Measurements from ENCODE around the gene SLC15A2.
"Not testable (repeated sequence)": the region's sequence is repeated elsewhere in the genome, so short reads cannot be mapped to it uniquely, and the experiment has no call there.

Gene SLC15A2

GRCh38 chr3:121894301-121894990 is at the start of gene SLC15A2:
Gene SLC15A2 (plus strand): TSS chr3:121894401. CDS start chr3:121894477, 76 bp downstream.
- DNase-seq (ENCODE audit: low read depth in 2 of 2) = no peak

GRCh38 chr3:121844892-121845291 is 49.3 kb upstream of the SLC15A2 start:
- no peak for DNase-seq (ENCODE audit: low read depth in 2 of 2)

- DNase-seq (ENCODE audit: low read depth in 2 of 2) = no peak
Observed at GRCh38 chr3:121852256-121852655, 41.9 kb upstream of the SLC15A2 start.

GRCh38 chr3:121855555-121855954 is 38.6 kb upstream of the SLC15A2 start:
- DNase-seq (ENCODE audit: low read depth in 2 of 2) = no peak

- not testable (repeated sequence) for DNase-seq (ENCODE audit: low read depth in 2 of 2)
Observed at GRCh38 chr3:121857778-121858177, 36.4 kb upstream of the SLC15A2 start.

- not testable (repeated sequence) for DNase-seq (ENCODE audit: low read depth in 2 of 2)
Observed at GRCh38 chr3:121863247-121863646, 31.0 kb upstream of the SLC15A2 start.

GRCh38 chr3:121863801-121864200 is 30.4 kb upstream of the SLC15A2 start:
- no peak for DNase-seq (ENCODE audit: low read depth in 2 of 2)

- no peak for DNase-seq (ENCODE audit: low read depth in 2 of 2)
Observed at GRCh38 chr3:121869736-121870135, 24.5 kb upstream of the SLC15A2 start.

GRCh38 chr3:121870717-121871116 is 23.5 kb upstream of the SLC15A2 start:
- no peak for DNase-seq (ENCODE audit: low read depth in 2 of 2)

GRCh38 chr3:121871430-121871829 is 22.8 kb upstream of the SLC15A2 start:
- no peak for DNase-seq (ENCODE audit: low read depth in 2 of 2)

- no peak for DNase-seq (ENCODE audit: low read depth in 2 of 2)
Observed at GRCh38 chr3:121878411-121878810, 15.8 kb upstream of the SLC15A2 start.

- no peak for DNase-seq (ENCODE audit: low read depth in 2 of 2)
Observed at GRCh38 chr3:121883507-121883906, 10.7 kb upstream of the SLC15A2 start.

GRCh38 chr3:121885386-121885785 is 8.8 kb upstream of the SLC15A2 start:
- no peak for DNase-seq (ENCODE audit: low read depth in 2 of 2)

GRCh38 chr3:121895121-121895520 is 920 bp downstream of the SLC15A2 start:
- DNase-seq (ENCODE audit: low read depth in 2 of 2) = no peak

GRCh38 chr3:121895736-121896135 is 1.5 kb downstream of the SLC15A2 start:
- DNase-seq (ENCODE audit: low read depth in 2 of 2) = no peak

GRCh38 chr3:121896823-121897222 is 2.6 kb downstream of the SLC15A2 start:
- DNase-seq (ENCODE audit: low read depth in 2 of 2) = no peak

- DNase-seq (ENCODE audit: low read depth in 2 of 2) = no peak
Observed at GRCh38 chr3:121897296-121897695, 3.1 kb downstream of the SLC15A2 start.

GRCh38 chr3:121913305-121913990 is 19.2 kb downstream of the SLC15A2 start:
- DNase-seq (ENCODE audit: low read depth in 2 of 2) = no peak

GRCh38 chr3:121914081-121914998 is 20.1 kb downstream of the SLC15A2 start:
- no peak for DNase-seq (ENCODE audit: low read depth in 2 of 2)

- DNase-seq (ENCODE audit: low read depth in 2 of 2) = no peak
Observed at GRCh38 chr3:121916189-121916588, 22.0 kb downstream of the SLC15A2 start.

- DNase-seq (ENCODE audit: low read depth in 2 of 2) = no peak
Observed at GRCh38 chr3:121918779-121919483, 24.7 kb downstream of the SLC15A2 start.

GRCh38 chr3:121924734-121925133 is 30.5 kb downstream of the SLC15A2 start:
- no peak for DNase-seq (ENCODE audit: low read depth in 2 of 2)

All from activated CD4-positive, alpha-beta T cell treated with anti-CD3 and anti-CD28 coated beads for 24 hours (primary cell).